ENCODE results near the gene PPP2R1A. TPM values are rescaled to one million over a fixed set of nuclear protein-coding genes. Genes with fewer than 3 reads are reported as not detected.

Gene PPP2R1A
- total RNA-seq, 6 experiments from 2014 or later: 326 to 383 (median 349) TPM

DNA sequence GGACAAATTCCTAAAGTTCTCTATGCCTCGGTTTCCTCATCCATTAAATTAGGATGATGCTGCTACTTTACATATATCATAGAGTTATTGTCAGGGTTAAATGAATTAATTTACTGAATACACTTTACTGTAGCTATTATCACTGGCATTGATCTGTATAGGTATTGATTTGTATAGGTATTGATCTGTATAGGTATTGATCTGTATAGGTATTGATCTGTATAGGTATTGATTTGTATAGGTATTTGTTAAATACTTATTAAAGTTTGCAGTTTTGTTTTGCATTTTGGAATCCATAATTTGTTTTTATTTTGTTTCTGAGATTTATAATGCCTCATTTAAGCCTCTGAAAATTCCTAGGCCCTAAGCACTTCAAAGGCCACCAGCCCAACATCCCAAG, 2.4 kb upstream of the PPP2R1A start:
- no peak overlapping the region for H3K4me3 Mint-ChIP-seq
- peaks cover 16% of the 10 kb centered on the region for H3K36me3 Mint-ChIP-seq (ENCODE audit: low read depth)
- DNase-seq: no peak
- peaks cover 8% of the 10 kb centered on the region for H3K27me3 Mint-ChIP-seq (ENCODE audit: insufficient read depth)
- H3K27ac Mint-ChIP-seq: no peak overlapping the region
- TF ChIP-seq, protein P1, sequence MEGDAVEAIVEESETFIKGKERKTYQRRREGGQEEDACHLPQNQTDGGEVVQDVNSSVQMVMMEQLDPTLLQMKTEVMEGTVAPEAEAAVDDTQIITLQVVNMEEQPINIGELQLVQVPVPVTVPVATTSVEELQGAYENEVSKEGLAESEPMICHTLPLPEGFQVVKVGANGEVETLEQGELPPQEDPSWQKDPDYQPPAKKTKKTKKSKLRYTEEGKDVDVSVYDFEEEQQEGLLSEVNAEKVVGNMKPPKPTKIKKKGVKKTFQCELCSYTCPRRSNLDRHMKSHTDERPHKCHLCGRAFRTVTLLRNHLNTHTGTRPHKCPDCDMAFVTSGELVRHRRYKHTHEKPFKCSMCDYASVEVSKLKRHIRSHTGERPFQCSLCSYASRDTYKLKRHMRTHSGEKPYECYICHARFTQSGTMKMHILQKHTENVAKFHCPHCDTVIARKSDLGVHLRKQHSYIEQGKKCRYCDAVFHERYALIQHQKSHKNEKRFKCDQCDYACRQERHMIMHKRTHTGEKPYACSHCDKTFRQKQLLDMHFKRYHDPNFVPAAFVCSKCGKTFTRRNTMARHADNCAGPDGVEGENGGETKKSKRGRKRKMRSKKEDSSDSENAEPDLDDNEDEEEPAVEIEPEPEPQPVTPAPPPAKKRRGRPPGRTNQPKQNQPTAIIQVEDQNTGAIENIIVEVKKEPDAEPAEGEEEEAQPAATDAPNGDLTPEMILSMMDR (IDR thresholded peaks at IDR 0.05): no peak
- H3K4me1 Mint-ChIP-seq (ENCODE audit: low read depth): peaks cover 27% of the 10 kb centered on the region
- no peaks in the 10 kb centered on the region for H3K9me3 Mint-ChIP-seq

DNA sequence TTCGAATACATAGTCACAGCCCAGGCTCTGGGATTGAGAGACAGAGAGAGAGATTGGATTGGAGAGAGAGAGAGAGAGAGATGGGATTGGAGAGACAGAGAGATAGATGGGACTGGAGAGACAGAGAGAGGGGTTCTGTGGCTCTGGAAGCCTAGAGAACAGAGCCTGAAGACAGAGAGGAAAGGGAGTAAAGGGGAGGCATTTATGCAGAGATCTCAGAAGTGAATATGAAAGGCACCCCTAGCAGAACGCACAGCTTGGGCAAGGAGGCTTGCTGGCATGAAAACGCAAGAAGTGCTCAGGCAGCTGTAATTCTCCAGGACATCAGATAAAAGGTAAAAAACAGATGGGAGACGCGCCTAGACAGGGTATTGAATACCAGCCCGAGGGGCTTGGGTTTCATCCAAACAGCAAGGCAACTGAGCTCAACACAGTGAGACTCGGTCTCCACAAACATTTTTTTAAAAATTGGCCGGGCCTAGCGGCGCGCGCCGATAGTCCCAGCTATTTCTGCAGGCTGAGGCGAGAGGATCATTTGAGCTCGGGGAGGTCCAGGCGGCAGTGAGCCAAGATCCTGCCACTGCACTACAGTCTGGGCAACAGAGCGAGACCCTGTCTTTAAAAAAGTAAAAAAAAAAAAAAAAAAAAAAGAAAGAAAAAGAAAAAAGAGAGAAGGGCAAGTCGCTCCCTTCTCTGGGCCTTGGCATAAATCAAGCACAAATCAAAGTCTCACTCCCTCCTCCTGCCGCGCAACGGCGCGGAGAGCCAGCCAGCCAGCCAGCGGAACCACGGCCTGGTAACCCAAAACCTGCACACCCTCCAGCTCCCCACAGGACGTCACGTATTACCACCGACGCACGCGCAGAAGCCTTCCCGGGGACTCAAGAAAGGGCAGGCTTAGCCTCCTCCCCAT, 774 bp upstream of the PPP2R1A start:
- H3K4me1 Mint-ChIP-seq (ENCODE audit: low read depth): peaks cover 35% of the 10 kb centered on the region
- peaks cover 27% of the 10 kb centered on the region for H3K36me3 Mint-ChIP-seq (ENCODE audit: low read depth)
- no peak for DNase-seq
- H3K4me3 Mint-ChIP-seq: peak overlapping the region; percentile 100
- TF ChIP-seq, protein P1 (IDR thresholded peaks at IDR 0.05): no peak
- H3K27ac Mint-ChIP-seq: peak overlapping the region; percentile 100
- H3K27me3 Mint-ChIP-seq (ENCODE audit: insufficient read depth): peaks cover 5% of the 10 kb centered on the region
- no peaks in the 10 kb centered on the region for H3K9me3 Mint-ChIP-seq

DNA sequence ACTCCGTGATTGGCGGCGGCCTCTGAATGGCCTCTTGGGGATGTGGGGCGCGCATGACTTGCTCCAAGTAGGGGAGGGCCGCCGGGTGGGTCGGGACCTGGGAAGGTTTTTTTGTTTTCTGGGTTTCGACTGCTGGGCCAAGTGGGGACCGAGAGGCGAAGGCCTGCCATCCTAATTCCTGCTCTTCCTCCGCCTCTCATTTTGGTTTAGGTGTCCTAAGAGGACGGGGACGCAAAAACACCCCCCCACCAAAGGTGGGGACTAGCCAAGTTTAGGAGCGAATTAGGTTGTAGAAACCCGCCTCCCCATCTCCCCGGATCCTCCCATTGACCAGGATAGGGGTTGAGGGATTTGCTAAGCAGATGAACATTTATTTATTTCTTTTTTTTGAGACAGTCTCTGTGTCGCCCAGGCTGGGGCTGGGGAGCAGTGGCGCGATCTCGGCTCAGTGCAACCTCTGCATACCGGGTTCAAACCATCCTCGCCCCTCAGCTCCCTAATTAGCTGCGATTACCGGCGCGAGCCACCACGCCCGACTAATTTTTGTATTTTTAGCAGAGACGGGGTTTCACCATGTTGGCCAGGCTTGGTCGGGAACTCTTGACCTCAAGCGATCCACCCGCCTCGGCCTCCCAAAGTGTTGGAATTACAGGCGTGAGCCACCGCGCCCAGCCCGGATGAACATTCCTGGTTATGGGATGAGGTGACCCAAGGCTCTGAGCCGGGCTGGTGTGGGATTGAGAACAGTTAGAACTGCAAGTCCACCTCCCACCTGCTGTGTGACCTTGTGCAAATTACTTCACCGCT, 838 bp downstream of the PPP2R1A start:
- Mint-ChIP-seq H3K9me3 (no peaks in the 10 kb centered on the region), H3K36me3 (ENCODE audit: low read depth) (peaks cover 41% of the 10 kb centered on the region), H3K27me3 (ENCODE audit: insufficient read depth) (peaks cover 5% of the 10 kb centered on the region), H3K4me1 (ENCODE audit: low read depth) (peaks cover 50% of the 10 kb centered on the region), H3K27ac (peak overlapping the region; percentile 100), H3K4me3 (peak overlapping the region; percentile 100)
- DNase-seq: peak; percentile 14
- TF ChIP-seq, protein P1 (IDR thresholded peaks at IDR 0.05): no peak

DNA sequence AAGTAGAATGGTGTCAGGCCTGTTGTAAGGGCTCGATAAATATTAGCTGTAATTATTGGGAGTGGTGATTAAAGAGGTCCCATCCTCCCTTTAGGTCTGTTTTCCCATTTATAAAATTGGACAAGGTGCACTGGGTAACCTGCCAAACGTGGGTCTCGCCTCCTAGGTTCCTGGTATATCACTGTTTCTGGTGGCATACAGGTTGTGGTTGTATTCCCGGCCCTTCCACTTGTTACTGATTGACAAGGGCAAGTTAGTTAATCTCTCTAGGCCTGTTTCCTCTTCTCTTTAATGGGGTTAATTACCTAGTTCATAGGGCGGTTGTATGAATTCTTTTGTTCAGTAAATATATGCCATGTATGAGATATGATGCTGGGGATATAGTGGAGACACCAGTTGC, 1.5 kb downstream of the PPP2R1A start:
- TF ChIP-seq, protein P1 (IDR thresholded peaks at IDR 0.05): no peak
- peaks cover 41% of the 10 kb centered on the region for H3K36me3 Mint-ChIP-seq (ENCODE audit: low read depth)
- H3K27ac Mint-ChIP-seq: peak overlapping the region; percentile 100
- no peaks in the 10 kb centered on the region for H3K9me3 Mint-ChIP-seq
- peaks cover 57% of the 10 kb centered on the region for H3K4me1 Mint-ChIP-seq (ENCODE audit: low read depth)
- peaks cover 5% of the 10 kb centered on the region for H3K27me3 Mint-ChIP-seq (ENCODE audit: insufficient read depth)
- peak overlapping the region; percentile 100 for H3K4me3 Mint-ChIP-seq
- no peak for DNase-seq

DNA sequence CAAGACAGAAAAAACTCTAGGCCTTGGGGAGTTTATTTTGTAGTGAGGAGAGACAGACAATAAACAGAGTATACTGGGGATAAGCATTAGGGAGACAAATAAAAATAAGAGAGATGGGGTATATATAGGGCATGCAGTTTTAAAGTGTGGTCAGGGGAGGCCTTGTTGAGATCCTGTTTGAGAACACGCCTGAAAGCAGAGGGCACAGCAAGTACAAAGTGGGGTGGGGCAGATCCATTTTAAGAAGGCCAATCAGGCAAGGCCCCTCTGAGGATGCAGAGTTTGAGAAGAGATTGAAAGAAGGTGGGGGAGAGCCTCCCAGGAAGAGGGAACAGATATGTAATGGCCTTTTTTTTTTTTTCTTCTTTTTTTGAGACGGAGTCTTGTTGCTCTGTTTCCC, 2.1 kb downstream of the PPP2R1A start:
- Mint-ChIP-seq H3K36me3 (ENCODE audit: low read depth) (peaks cover 45% of the 10 kb centered on the region), H3K27me3 (ENCODE audit: insufficient read depth) (peaks cover 5% of the 10 kb centered on the region), H3K27ac (peak overlapping the region; percentile 100), H3K4me1 (ENCODE audit: low read depth) (peaks cover 61% of the 10 kb centered on the region), H3K4me3 (peak overlapping the region; percentile 100), H3K9me3 (no peaks in the 10 kb centered on the region)
- DNase-seq: no peak
- TF ChIP-seq, protein P1 (IDR thresholded peaks at IDR 0.05): no peak
